Left ventricle myocardium inferior (tissue), 1 donor: Measurements from ENCODE around the gene GNG2. TPM values are rescaled to one million over a fixed set of nuclear protein-coding genes. Genes with fewer than 3 reads are reported as not detected.

Experiments used
- DNase-seq: peaks from one replicate; pipeline ENCODE4 v3.0.0-alpha.2; 2020
- H3K27ac ChIP-seq: fragments of 200-600 bp; replicated peaks from 2 replicates; pipeline ENCODE4 v1.8.0; 2021
- H3K27me3 ChIP-seq: fragments of 200-600 bp; 2 replicates; pipeline ENCODE4 v1.8.0; 2021; ENCODE audit warnings: low read depth
- H3K36me3 ChIP-seq: fragments of 200-600 bp; 2 replicates; pipeline ENCODE4 v1.8.0; 2021
- H3K4me1 ChIP-seq: fragments of 200-600 bp; 2 replicates; pipeline ENCODE4 v1.8.0; 2021
- H3K4me3 ChIP-seq: fragments of 200-600 bp; 2 replicates; pipeline ENCODE4 v1.8.0; 2021; ENCODE audit warnings: mild to moderate bottlenecking, moderate library complexity
- H3K9me3 ChIP-seq: fragments of 200-600 bp; replicated peaks from 2 replicates; pipeline ENCODE4 v1.8.0; 2021
- CTCF ChIP-seq: fragments of 200-600 bp; IDR thresholded peaks from 2 replicates; pipeline ENCODE4 v1.8.0; 2021; ENCODE audit warnings: antibody characterized with exemption, mild to moderate bottlenecking, borderline replicate concordance
- intact Hi-C: fragments of 100-400 bp; cut with micrococcal nuclease; formaldehyde crosslinking; loops from one replicate; pipeline ENCODE4 v1.11.0; 2022
- total RNA-seq: library from RNA; stranded (reverse); fragmentation: NEBNext Ultra II Directional; extraction: Animal tissue kit (Norgen Biotek cat#: 25700); gene quantifications from one replicate; pipeline ENCODE4 v1.2.1, GENCODE V29; 2021
- donor health status: DM: no; HTN: yes; CAD: no; lungs with severe emphysema.

The GNG2 gene
- total RNA-seq, 1 donor from 2014 or later = 6.7 TPM

DNA sequence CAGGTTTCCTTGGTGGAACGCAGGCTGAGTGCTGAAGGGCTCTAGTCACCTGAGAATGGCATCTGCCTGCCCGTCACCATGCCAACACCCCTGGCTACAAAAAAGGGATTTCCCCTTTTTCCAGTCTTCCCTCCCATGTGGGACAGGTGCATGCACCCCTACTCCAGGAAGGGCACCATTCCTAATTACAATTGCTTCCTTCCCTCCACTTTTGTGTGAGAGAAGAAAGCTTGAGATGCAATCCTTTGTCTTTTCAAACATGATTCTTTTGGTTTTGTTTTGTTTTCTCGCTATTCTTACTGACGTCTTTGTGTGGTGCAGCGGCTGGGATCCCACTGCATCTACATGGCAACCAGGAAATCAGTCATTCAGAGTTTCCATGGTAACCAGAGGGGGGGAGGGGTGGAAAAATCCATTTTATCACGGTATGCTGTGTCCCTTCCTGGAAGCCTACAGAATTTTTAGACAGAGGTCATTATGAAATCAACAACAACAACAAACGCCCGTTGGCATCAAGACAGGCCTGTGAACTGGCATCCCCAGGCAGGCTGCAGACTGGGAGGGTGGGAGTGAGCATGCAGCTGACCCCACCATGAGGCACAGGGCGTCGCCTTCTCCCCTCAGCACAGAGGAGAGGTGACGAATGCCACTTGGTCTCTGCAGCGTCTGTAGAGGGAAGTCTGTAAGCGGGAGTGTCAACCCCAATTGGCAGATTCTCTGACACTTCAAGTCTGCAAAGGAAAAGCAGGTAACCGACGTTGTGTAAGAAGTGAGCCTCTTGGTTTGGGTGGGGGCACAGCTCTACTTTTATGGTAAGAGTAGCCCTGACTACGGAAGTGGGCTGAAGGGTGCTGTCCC lies 13.6 kb upstream of the GNG2 start:
- peak overlapping the region; percentile 54 for H3K27ac ChIP-seq
- intact Hi-C loops = no loop called here
- TF ChIP-seq CTCF = no peak
- H3K4me3 ChIP-seq = peak overlapping the region; percentile 47
- no peaks in the 10 kb centered on the region for H3K27me3 ChIP-seq
- no peaks in the 10 kb centered on the region for H3K9me3 ChIP-seq
- peak; percentile 19 for DNase-seq
- H3K36me3 ChIP-seq = no peaks in the 10 kb centered on the region
- H3K4me1 ChIP-seq = peaks cover 14% of the 10 kb centered on the region

DNA sequence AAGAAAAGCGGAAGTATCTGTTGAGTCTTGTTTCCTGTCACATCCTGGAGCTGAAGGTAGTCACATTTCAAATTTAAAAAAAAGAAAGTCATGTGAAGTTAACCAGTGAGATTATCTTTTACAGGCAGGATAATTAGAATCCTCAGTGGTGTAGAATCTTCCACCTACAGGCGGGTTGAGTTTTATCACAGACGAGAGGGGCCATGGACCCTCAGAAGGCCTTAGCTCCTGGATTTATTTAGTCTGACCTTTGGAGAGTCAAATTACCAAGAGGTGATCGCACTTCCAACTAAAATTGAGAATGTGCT lies 13.0 kb upstream of the GNG2 start:
- Histone ChIP-seq H3K36me3 (no peaks in the 10 kb centered on the region), H3K27ac (peak overlapping the region; percentile 54), H3K4me3 (peak overlapping the region; percentile 47), H3K27me3 (no peaks in the 10 kb centered on the region), H3K4me1 (peaks cover 14% of the 10 kb centered on the region), H3K9me3 (no peaks in the 10 kb centered on the region)
- DNase-seq = no peak
- intact Hi-C loops = no loop called here
- no peak for TF ChIP-seq CTCF

- no peaks in the 10 kb centered on the region for H3K27me3 ChIP-seq
- H3K27ac ChIP-seq = peak overlapping the region; percentile 54
- H3K36me3 ChIP-seq = no peaks in the 10 kb centered on the region
- H3K9me3 ChIP-seq = no peaks in the 10 kb centered on the region
- H3K4me3 ChIP-seq = no peak overlapping the region
- no peak for TF ChIP-seq CTCF
- peaks cover 14% of the 10 kb centered on the region for H3K4me1 ChIP-seq
- intact Hi-C loops = no loop called here
- DNase-seq = no peak
These were observed 12.3 kb upstream of the GNG2 start for GRCh38 chr14:51848120-51848519.

DNA sequence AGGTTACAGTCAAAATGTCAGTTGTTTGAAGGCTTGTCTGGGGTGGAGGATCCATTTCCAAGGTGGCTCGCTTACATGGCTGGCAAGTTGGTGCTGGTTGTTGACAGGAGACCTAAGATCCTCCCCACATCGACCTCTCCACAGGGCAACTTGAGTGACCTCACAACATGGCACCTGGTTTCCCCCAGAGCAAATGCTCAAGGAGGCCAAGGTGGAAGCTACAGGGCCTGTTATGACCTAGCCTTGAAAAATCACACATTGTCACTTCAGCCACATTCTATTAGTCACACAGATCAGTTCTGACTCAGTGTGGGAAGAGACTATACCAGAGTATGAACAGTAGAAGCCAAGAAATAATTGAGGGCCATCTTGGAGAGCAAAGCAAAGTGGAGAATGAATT lies 11.3 kb upstream of the GNG2 start:
- TF ChIP-seq CTCF = no peak
- H3K4me1 ChIP-seq = peaks cover 14% of the 10 kb centered on the region
- H3K27ac ChIP-seq = no peak overlapping the region
- H3K36me3 ChIP-seq = no peaks in the 10 kb centered on the region
- no peak for DNase-seq
- intact Hi-C loops = no loop called here
- no peak overlapping the region for H3K4me3 ChIP-seq
- no peaks in the 10 kb centered on the region for H3K27me3 ChIP-seq
- H3K9me3 ChIP-seq = no peaks in the 10 kb centered on the region

DNA sequence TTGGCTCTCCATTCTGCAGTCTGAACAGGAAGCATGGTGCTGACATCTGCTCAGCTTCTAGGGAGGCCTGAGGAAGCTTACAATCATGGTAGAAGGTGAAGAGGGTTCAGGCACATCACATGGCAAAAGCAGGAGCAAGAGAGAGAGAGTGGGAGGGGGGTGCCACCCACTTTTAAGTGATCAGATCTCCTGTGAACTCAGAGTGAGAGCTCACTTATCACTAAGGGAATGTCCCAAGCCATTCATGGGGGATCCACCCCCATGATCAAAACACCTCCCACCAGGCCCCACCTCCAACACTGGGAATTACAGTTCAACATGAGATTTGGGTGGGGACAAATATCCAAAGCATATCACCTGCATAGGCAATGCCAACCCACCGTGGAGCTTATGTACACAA lies 9.8 kb upstream of the GNG2 start:
- TF ChIP-seq CTCF = no peak
- H3K9me3 ChIP-seq = no peaks in the 10 kb centered on the region
- intact Hi-C loops = no loop called here

More for the DNA sequence above, 9.8 kb upstream of the GNG2 start:
- DNase-seq = no peak
- no peak overlapping the region for H3K4me3 ChIP-seq
- no peak overlapping the region for H3K27ac ChIP-seq
- H3K4me1 ChIP-seq = peaks cover 14% of the 10 kb centered on the region
- H3K36me3 ChIP-seq = no peaks in the 10 kb centered on the region
- H3K27me3 ChIP-seq = no peaks in the 10 kb centered on the region
